Cardiac muscle cell (in vitro differentiated cells and primary cell): ENCODE data around the gene CD3E. TPM values are rescaled to one million over a fixed set of nuclear protein-coding genes. Genes with fewer than 3 reads are reported as not detected.

ENCODE experiments used
- DNase-seq, 2 donors: peaks; one replicate each; pipeline versions ENCODE4 v3.0.0 to v3.0.0-alpha.2; 2010 to 2017; ENCODE audit warnings: low read depth in 1 of 2, low spot score in 1 of 2
- H3K27ac ChIP-seq: fragments of 200-600 bp; sonication (generic); 2 replicates; pipeline ENCODE4 v1.5.1; 2016
- H3K27me3 ChIP-seq: fragments of 200-600 bp; sonication (generic); 2 replicates; pipeline ENCODE4 v1.6.0; 2016; ENCODE audit warnings: control low read depth
- H3K36me3 ChIP-seq: fragments of 200-600 bp; sonication (generic); 2 replicates; pipeline ENCODE4 v1.5.1; 2016; ENCODE audit warnings: control low read depth
- H3K4me1 ChIP-seq: fragments of 200-600 bp; sonication (generic); 2 replicates; pipeline ENCODE4 v1.8.1; 2017; ENCODE audit warnings: low read depth, mild to moderate bottlenecking, mixed run types
- H3K4me3 ChIP-seq: fragments of 200-600 bp; sonication (generic); 2 replicates; pipeline ENCODE4 v1.5.1; 2016; ENCODE audit warnings: mild to moderate bottlenecking
- H3K9me3 ChIP-seq: fragments of 200-600 bp; sonication (generic); 2 replicates; pipeline ENCODE4 v1.5.1; 2017; ENCODE audit warnings: low read depth, mild to moderate bottlenecking, control low read depth
- CTCF ChIP-seq: IDR thresholded peaks from 2 replicates; pipeline ENCODE4 v1.5.1; 2012; ENCODE audit warnings: low read depth, mild to moderate bottlenecking, low read length
- polyA plus RNA-seq: library from polyadenylated mRNA; unstranded; fragments of >200 nt; fragmentation: Nextera tagmentation; extraction: Ambion mirVana; gene quantifications from 2 replicates; pipeline ENCODE4 v1.2.1, GENCODE V29; 2016
- total RNA-seq: library from RNA; depleted of rRNA; stranded (reverse); fragments of >200 nt; gene quantifications from 2 replicates; pipeline ENCODE4 v1.2.3, GENCODE V29; 2016

CD3E gene
- total and polyA plus RNA-seq, 2 experiments from 2014 or later, result not detected

DNA sequence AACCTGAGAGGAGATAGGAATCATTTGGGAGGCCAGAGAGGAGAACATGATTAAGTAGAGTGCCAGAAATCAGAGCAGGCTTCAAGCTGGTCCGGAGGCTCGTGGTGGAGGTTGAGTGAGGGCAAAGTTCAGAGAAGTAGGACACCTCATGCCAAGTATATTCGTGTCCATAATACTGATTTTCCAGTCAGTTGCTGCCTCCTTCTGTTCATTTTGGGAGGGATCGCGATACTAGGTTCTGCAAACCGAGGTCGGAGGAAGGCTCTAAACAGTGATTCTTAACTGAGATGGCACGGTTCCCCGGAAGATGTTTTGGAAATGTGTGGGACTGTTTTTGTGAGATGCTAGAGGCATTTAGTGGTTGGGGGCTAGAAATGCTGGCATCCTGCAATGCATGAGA is 13.6 kb upstream of the CD3E start:
- Histone ChIP-seq H3K4me3 (no peak overlapping the region), H3K4me1 (no peaks in the 10 kb centered on the region), H3K9me3 (no peaks in the 10 kb centered on the region), H3K36me3 (no peaks in the 10 kb centered on the region), H3K27ac (no peak overlapping the region), H3K27me3 (peaks cover 53% of the 10 kb centered on the region)
- peak; percentile 28 for TF ChIP-seq CTCF
- peak; percentile 19 to 31 for DNase-seq

- H3K9me3 ChIP-seq, result no peaks in the 10 kb centered on the region
- no peak overlapping the region for H3K27ac ChIP-seq
- TF ChIP-seq CTCF, result no peak
- no peaks in the 10 kb centered on the region for H3K4me1 ChIP-seq
- no peaks in the 10 kb centered on the region for H3K36me3 ChIP-seq
- peaks cover 49% of the 10 kb centered on the region for H3K27me3 ChIP-seq
- DNase-seq, result peak in 1 of 2 donors; percentile 13
- no peak overlapping the region for H3K4me3 ChIP-seq
Observed at GRCh38 chr11:118291477-118292135, 12.9 kb upstream of the CD3E start.

GRCh38 chr11:118294053-118294452 is 10.5 kb upstream of the CD3E start:
- TF ChIP-seq CTCF, result no peak
- no peak for DNase-seq
- Histone ChIP-seq H3K27me3 (peaks cover 34% of the 10 kb centered on the region), H3K9me3 (no peaks in the 10 kb centered on the region), H3K27ac (no peak overlapping the region), H3K4me3 (no peak overlapping the region), H3K36me3 (no peaks in the 10 kb centered on the region), H3K4me1 (no peaks in the 10 kb centered on the region)

DNA sequence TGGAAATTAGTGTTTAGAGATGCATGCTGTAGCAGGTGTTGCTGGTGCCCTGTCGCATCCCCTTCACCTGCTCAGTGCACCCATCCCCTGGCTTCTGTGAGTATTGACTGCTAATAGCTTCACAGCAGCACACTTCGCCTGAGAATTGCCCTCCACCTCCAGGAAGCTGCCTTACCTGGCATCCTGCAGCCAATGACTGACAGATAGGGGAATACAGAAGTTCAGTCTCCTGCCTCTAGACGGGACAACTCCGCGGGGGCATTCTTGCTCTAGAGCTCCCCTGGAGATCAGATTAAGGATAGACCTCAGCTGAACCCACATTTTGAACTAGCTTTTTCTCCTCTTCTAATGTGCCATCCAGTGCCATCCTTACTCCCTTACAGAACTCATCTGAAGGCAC is 9.3 kb upstream of the CD3E start:
- no peaks in the 10 kb centered on the region for H3K4me1 ChIP-seq
- H3K36me3 ChIP-seq, result no peaks in the 10 kb centered on the region
- no peaks in the 10 kb centered on the region for H3K9me3 ChIP-seq
- no peak for TF ChIP-seq CTCF
- peaks cover 34% of the 10 kb centered on the region for H3K27me3 ChIP-seq
- no peak overlapping the region for H3K27ac ChIP-seq
- no peak for DNase-seq
- H3K4me3 ChIP-seq, result no peak overlapping the region

- Histone ChIP-seq H3K4me3 (no peak overlapping the region), H3K27ac (no peak overlapping the region), H3K36me3 (no peaks in the 10 kb centered on the region), H3K9me3 (no peaks in the 10 kb centered on the region), H3K27me3 (peaks cover 41% of the 10 kb centered on the region), H3K4me1 (no peaks in the 10 kb centered on the region)
- peak; percentile 28 to 41 for DNase-seq
- TF ChIP-seq CTCF, result peak; percentile 59
Observed at GRCh38 chr11:118295815-118296454, 8.6 kb upstream of the CD3E start.
